Measurements from ENCODE around the gene AKAP13. TPM values are rescaled to one million over a fixed set of nuclear protein-coding genes. Genes with fewer than 3 reads are reported as not detected.
A peak's percentile ranks its signal among the peaks of the same experiment; 100 is the strongest.

AKAP13 gene
- total RNA-seq, 4 donors from 2014 or later = 189 to 405 (median 244) TPM

DNA sequence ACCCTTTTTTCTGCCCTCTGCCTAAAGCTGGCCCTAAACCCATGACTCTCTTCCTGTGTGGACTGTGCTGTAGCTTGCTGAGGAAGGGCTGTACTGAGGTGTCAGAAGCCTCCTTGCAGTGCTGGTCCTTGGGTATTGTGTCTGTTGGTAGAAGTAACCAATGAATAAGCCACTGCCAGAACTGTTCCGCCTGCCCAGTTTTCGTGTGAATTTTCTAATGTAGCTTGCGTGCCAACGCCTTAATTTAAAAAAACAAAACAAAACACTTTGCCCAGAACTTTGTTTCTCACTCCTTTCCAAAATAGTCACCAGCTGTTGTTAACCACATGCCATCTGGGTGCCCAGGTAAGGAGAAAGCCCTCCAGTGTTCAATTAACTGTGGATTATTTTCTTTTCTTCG lies 312.5 kb downstream of the AKAP13 start:
- H3K9me3 ChIP-seq = no peaks in the 10 kb centered on the region
- peaks cover 63 to 65% of the 10 kb centered on the region in 2 donors for H3K4me1 ChIP-seq
- WGBS, 2 donors = 28 to 30% methylated on average over 5 of the region's 5 CpGs
- H3K4me3 ChIP-seq (replicated peaks in 1 of 3) = no peak overlapping the region
- peak; percentile 80 for DNase-seq
- intact Hi-C loops (cut with DNase I) = no loop called here
- no peaks in the 10 kb centered on the region for H3K27me3 ChIP-seq
- H3K36me3 ChIP-seq = peaks cover 25 to 32% of the 10 kb centered on the region in 2 donors
- TF ChIP-seq, protein P1, sequence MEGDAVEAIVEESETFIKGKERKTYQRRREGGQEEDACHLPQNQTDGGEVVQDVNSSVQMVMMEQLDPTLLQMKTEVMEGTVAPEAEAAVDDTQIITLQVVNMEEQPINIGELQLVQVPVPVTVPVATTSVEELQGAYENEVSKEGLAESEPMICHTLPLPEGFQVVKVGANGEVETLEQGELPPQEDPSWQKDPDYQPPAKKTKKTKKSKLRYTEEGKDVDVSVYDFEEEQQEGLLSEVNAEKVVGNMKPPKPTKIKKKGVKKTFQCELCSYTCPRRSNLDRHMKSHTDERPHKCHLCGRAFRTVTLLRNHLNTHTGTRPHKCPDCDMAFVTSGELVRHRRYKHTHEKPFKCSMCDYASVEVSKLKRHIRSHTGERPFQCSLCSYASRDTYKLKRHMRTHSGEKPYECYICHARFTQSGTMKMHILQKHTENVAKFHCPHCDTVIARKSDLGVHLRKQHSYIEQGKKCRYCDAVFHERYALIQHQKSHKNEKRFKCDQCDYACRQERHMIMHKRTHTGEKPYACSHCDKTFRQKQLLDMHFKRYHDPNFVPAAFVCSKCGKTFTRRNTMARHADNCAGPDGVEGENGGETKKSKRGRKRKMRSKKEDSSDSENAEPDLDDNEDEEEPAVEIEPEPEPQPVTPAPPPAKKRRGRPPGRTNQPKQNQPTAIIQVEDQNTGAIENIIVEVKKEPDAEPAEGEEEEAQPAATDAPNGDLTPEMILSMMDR (IDR thresholded peaks at IDR 0.05) = no peak
- TF ChIP-seq POLR2A (IDR thresholded peaks at IDR 0.05) = peak; percentile 45 to 82
- H3K27ac ChIP-seq = peak overlapping the region; percentile 89 to 98 (median 95)

DNA sequence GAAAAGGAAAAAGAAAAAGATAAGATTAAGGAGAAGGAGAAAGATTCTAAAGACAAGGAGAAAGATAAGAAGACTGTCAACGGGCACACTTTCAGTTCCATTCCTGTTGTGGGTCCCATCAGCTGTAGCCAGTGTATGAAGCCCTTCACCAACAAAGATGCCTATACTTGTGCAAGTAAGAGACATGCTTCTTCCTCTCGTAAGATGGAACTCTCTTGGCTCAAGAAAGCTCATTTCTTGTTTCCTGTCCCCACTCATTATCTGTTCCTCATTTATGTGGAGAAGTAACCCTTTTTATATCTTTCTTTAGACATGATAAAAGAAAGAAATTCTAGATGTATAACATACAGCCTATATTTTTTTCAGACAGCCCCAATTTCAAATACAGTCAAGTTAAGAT lies 312.9 kb downstream of the AKAP13 start:
- Histone ChIP-seq H3K4me1 (peaks cover 59 to 61% of the 10 kb centered on the region in 2 donors), H3K36me3 (peaks cover 25 to 32% of the 10 kb centered on the region in 2 donors)
- TF ChIP-seq, protein P1 (IDR thresholded peaks at IDR 0.05) = no peak
- no peak for TF ChIP-seq POLR2A (IDR thresholded peaks at IDR 0.05)

DNA sequence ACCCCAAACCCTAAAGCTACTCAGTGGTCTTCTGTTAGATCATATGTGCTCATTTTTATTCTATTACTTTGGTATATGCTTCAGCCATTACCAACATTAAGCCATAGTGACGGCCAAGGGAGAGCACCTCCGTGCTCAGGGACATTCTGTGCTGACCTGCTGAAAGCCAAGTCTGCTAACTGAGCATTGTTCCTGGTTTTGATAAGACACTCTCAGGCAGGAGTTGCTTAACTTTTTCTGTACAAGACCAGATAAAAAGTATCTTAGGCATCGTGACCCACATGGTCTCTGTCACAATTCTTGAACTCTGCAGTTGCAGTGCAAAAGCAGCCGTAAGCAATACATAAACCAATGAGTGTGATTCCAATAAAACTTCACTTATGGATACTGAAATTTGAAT lies 313.7 kb downstream of the AKAP13 start:
- Histone ChIP-seq H3K4me1 (peaks cover 51 to 53% of the 10 kb centered on the region in 2 donors), H3K27ac (peak overlapping the region; percentile 45 to 98 (median 95)), H3K27me3 (no peaks in the 10 kb centered on the region), H3K36me3 (peaks cover 25 to 32% of the 10 kb centered on the region in 2 donors), H3K4me3 (replicated peaks in 1 of 3) (no peak overlapping the region), H3K9me3 (no peaks in the 10 kb centered on the region)
- intact Hi-C loops (cut with DNase I) = no loop called here
- peak in 1 of 2 donors; percentile 58 for TF ChIP-seq POLR2A (IDR thresholded peaks at IDR 0.05)
- TF ChIP-seq, protein P1 (IDR thresholded peaks at IDR 0.05) = no peak
- WGBS, 2 donors = 63 to 71% methylated on average over 4 of the region's 4 CpGs
- DNase-seq = peak; percentile 59 to 61

More for the DNA sequence above, 312.9 kb downstream of the AKAP13 start:
- Histone ChIP-seq H3K27ac (peak overlapping the region; percentile 45 to 98 (median 95)), H3K9me3 (no peaks in the 10 kb centered on the region), H3K27me3 (no peaks in the 10 kb centered on the region), H3K4me3 (replicated peaks in 1 of 3) (no peak overlapping the region)
- 37 to 41% methylated on average over 2 of the region's 2 CpGs for WGBS, 2 donors
- DNase-seq = no peak
- intact Hi-C loops (cut with DNase I) = no loop called here

DNA sequence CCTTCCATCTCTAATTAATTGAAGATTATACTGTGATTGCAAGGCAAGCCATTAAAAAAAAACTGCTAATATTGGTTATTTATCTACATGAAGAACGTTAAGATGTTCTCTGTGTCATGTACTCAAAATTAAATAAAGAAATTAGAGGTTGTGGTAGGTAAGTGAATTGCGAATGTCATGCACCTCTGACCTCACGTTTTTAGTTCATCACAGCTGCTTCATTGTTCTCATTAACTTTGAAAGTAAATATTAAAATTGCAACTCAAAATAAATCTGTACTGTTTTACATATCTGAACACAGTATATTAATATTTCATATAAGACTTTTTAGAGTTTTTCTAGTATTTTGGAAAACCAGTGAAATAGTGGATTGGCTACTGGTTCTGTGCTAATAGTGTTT lies 320.4 kb downstream of the AKAP13 start:
- no peak for DNase-seq
- no peak for TF ChIP-seq POLR2A (IDR thresholded peaks at IDR 0.05)
- TF ChIP-seq, protein P1 (IDR thresholded peaks at IDR 0.05) = no peak
- intact Hi-C loops (cut with DNase I) = no loop called here
- WGBS, 2 donors = 92 to 93% methylated on average over 3 of the region's 3 CpGs
- Histone ChIP-seq H3K4me3 (replicated peaks in 1 of 3) (no peak overlapping the region), H3K27me3 (no peaks in the 10 kb centered on the region), H3K27ac (peak overlapping the region in 2 of 3 donors; percentile 2 to 100), H3K36me3 (peaks cover 6 to 10% of the 10 kb centered on the region in 2 donors), H3K4me1 (peaks cover 42% of the 10 kb centered on the region in 2 donors), H3K9me3 (no peaks in the 10 kb centered on the region)

DNA sequence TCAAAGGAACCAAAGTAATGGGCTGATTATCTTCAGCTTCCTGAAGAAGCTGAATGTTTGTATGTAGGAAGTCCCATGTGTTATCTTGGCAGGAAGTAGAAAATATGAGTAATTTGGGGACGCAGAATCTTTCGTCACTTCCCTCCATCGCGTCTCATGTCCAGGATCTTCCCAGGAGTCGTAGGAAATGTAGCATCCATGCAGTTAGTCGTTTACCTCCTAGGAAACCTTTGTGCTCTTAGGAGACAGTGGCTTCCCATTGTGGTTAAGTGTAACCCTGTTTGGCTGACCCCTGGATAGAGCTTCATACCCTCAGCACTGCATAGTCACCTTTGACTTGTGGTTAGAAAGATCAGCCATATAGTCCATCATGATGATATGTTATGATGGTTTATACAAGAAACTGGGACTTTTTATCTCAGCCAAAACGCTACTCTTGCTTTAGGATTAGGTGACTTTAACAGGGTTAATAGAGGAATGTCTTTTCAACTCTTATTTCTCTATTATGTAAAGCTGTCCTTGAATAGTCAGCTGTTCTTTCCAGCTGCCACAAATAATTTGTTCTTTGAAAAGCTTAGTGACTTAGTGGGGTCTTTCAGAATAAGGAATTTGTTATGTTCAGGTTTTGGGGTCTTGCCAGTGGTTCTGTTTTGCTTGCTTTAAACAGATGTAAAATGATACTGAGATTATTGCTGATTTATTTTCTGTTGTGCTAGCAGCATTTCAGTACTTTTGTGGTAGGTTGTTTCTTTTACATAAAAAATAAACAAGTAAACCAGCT lies 322.1 kb downstream of the AKAP13 start:
- peaks cover 53 to 55% of the 10 kb centered on the region in 2 donors for H3K4me1 ChIP-seq
- H3K4me3 ChIP-seq (replicated peaks in 1 of 3) = no peak overlapping the region
- TF ChIP-seq, protein P1 (IDR thresholded peaks at IDR 0.05) = no peak
- TF ChIP-seq POLR2A (IDR thresholded peaks at IDR 0.05) = no peak
- no peaks in the 10 kb centered on the region for H3K36me3 ChIP-seq
- H3K9me3 ChIP-seq = no peaks in the 10 kb centered on the region
- intact Hi-C loops (cut with DNase I) = no loop called here
- H3K27me3 ChIP-seq = no peaks in the 10 kb centered on the region
- WGBS, 2 donors = 58 to 82% methylated on average over 7 of the region's 7 CpGs
- no peak for DNase-seq
- H3K27ac ChIP-seq = peak overlapping the region; percentile 97 to 100 (median 98)
